NCI-H1417 (cell line): ENCODE data around the gene TUFT1.

ENCODE experiments used
- DNase-seq, 3 experiments: peaks; one replicate each; lab custom pipeline; 2025; lab: John Stamatoyannopoulos, UW

The TUFT1 gene

DNA sequence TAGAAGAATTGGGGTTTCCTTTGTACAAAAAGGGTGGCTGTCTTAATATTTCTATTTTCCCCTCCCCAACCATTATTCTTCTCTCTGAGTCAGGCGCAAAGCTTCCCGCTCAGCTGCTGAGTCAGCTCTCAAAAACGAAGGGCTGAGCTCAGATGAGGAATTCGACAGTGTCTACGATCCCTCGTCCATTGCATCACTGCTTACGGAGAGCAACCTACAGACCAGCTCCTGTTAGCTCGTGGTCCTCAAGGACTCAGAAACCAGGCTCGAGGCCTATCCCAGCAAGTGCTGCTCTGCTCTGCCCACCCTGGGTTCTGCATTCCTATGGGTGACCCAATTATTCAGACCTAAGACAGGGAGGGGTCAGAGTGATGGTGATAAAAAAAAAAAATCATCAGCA, 3.0 kb upstream of the TUFT1 start:
- no peak for DNase-seq

DNA sequence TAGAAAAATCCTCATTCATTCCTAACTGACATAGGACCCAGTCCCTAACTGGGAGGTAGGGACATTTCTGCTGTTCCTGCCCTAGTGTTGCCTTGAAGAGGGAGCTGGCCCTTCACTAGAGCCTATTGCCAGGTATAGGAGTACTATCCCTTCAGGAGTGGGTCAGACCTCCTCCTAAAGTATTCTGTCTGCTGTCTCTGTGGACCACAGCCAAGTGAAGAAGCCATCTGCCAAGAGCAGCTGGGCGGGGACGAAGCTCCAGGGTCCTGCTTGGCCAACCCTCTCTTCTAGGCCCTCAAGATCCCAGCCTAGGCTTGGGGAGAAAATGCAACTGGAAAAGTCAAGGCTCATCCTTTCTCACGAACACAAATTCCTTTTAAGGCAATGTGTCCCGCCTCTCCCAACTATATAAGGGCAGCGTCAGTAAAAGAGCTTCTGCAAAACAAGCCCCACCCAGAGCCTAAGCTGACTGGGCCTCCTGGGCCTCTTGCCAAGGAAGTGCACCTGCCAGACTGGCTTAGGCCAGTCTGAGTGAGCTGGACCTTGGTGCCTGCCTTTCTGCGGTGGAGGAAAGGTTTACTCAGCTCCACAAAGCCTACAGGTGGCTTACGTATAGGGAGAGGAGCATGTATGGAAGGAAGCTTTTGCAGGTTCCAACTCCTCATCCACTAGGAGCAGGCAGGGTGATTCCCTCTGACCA, 638 bp upstream of the TUFT1 start:
- peak; percentile 91 to 100 (median 95) for DNase-seq

DNA sequence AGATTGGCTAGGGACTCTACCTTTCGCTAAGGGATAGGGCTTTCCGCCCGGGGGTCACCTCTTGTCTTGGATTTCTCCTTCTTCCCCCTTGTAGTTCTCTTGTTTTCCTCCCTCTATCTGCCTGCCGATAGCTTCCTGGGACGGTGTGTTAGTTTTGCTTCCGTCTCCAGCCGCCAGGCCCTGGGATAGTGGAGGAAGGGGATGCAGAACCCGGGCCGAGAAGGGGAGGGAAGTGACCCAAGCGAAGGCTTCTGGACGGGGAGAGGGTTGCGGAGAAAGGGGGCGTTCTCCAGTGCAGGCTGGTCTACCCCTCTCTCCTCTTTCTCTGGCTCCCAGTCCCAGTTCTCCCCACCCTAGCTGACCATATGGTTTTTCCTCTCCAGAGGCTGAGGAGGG, 871 bp downstream of the TUFT1 start:
- peak; percentile 48 to 69 (median 52) for DNase-seq

DNA sequence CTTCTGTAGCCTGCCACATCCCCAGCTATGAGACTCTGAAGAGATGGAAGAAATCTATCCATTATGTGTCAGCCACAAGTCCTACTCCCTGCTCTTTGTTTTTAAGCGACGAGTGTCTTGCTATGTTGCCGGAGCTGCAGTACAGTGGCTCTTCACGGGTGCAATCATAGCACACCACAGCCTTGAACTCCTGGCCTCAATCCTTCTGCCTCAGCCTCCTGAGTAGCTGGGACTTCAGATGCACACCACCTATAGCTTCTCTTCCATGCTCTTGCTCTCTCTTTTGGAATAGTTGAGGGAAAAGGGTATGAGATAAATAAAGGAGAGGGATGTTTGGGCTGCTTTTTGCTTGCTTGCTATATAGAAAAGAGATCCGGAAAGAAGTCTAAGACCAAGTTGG, 1.6 kb downstream of the TUFT1 start:
- no peak for DNase-seq

DNA sequence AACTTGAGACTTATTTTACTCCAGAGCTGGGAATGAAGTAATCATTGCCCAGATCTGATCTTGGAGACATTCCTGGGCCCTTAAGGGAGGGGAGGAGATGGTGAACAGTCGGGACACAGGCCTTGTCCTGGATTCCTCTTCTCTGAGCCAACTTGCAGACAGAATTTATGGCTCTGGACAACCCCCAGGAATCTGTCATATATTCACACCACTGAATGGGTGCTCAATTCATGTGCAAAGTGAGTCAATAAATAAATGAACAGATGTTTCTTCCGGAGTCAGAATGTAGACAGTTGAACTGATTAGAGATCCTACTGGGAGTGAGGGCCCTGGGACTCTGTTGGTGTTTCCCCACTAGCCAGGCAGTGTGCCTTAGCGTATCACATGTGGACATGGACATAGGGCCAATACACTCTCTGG, 2.6 kb downstream of the TUFT1 start:
- no peak for DNase-seq

DNA sequence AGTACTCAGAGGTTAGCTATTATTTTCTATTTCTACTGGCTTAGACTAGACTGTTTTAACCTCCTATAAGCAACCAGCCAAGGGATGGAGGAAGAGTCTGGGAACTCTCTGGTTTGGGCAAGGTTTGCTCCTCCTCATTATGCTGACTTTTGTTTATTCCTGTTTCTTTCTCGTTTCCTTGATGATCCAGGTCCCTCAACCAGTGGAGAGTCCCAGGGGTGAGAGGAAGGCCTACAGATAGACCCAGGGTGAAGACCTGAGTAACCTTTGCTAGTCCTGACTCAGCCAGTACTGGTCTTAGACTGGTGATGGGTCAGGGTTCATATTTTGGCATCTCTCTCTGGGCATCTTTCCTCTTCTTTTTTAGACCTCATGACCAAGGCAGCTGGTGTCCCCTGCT, 5.4 kb downstream of the TUFT1 start:
- DNase-seq, result no peak

DNA sequence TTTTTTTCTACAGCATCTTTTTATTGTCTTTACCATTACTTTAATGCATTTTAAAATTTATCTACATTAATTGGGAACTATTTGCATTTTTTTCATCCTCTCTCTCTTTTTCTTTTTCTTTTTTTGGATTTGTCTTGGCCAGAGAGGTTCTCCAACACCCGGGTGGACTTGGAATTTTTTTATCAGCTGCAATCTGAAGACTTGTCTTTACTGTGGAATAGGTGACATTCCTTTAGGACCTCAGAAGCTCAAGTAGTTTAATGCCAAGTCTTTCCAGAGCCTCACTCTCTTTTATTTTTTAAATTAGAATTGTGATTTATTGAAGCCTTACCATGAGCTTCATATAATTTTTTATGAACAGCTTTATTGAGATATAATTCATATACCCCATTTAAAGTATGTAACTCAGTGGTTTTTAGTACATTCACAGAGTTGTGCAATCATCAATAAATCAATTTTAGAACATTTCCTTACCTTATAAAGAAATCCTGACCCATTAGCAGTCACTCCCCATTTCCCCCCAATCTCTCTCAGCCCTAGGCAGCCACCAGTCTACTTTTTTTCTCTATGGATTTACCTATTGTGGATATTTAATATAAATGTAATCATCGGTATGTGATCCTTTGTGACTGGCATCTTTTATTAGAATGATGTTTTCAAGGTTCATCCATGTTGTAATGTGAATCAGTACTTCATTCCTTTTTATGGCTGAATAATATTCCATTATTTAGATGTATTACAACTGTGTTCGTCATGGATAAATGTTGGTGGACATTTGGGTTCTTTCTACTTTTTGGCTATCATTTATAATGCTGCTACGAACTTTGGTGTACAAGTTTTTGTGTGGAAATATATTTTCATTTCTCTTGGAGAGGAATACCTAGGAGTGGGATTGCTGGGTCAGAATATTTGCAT, 6.2 kb downstream of the TUFT1 start:
- DNase-seq, result no peak

DNA sequence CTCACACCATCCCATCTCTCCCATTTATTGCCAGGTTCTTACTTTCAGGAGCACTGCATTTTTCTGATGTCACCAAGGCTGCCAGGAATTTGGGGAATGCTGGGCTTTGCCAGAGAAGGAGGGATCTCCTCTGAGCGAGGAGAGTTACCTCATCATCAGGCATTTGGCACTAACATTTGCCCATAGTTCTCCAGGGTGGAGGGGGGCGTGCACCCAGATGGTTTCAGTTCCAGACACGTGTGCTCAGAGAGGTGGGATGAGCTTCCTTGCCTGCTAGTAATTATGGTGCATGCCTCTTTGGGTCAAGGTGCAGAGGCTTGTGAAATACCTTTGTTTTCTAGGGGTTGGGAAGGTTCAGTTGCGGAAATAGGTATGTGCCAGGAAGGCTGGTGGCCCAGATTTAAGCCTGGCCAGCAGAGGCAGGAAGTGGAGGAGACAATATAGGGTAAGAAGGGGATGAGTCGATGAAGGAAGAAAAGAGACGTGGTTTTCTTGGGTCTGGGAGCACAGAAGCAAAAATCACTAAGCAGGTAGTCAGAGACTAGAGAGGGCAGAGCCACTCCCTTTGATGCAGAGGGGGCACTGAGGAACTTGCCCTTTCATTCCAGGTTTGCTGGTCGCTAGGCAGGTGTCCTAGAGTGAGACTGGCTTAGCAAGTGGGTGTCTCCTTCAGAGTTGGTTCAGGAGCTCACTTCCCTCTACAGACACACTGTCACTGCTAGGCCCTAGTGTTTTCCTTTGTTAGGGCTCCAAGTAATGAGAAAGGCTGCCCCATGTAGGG, 7.2 kb downstream of the TUFT1 start:
- no peak for DNase-seq

DNA sequence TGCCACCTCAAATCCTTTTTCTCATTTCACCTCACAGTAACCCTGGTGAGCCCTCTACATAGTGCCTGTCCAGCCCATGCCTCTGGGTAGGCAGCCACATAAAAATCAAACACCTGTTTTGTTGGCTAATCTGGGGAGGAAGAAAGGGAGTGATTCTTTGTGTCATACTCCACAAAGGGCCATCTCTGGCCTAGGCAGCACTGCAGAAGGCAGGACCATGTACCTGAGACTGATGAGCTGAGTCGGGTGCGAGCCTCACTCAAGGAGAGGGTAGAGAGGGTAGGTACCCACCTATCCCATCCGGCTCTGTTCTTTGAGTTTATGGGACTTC, 7.8 kb downstream of the TUFT1 start:
- no peak for DNase-seq

DNA sequence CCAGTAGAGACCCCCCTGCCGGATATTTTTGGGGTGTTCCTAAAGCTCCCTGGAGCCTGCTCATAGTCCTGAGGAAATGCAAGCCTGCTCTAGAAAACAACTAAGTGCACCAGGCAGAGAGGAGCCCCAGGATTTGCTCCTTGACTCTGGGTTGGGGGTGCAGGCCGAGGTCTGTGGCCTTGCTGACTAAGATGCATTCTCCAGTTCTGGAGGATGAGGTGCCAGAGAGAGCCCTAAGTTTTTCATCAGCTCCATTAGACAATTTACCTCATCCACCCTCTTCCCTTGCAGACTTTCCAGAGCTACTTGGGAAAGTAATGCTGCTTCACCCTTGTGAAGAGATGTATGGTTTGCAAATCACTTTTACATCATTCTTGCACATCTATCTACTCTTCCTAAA, 9.1 kb downstream of the TUFT1 start:
- no peak for DNase-seq

DNA sequence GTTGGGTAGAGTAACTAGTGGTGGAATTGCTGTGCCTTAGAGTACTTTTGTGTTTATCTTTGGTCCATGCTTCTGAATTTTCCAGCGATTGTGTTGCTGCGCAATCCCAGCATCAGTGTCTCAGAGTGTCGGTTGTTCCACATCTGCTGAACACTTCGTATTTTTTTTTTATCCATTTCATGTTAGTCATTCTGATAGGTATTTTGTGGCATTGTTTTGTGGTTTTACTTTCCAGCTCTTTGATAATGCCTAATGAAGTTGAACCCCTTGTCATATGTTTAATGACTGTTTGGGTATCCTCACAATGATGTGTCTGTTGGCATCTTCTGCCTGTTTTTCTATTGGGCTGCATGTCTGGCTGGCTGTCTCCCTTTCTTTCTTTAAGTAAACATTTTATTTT, 13.6 kb downstream of the TUFT1 start:
- no peak for DNase-seq

DNA sequence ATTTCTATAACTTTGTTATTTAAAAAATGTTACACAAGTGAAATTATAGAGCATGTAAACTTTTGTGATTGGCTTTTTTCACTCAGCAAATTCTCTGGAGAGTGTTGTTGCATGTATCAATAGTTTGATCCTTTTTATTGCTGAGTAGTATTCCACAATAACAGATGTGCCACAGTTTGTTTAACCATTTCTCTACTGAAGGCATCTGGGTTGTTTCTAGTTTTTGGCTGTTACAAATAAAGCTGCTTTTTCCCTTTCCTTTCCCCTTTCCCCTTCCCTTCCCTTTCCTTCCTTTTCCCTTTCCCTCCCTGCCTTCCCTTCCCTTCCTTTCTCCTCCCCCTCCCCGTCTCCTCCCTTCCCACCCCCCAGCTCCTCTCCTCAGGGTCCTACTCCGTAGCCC, 15.9 kb downstream of the TUFT1 start:
- DNase-seq, result no peak

DNA sequence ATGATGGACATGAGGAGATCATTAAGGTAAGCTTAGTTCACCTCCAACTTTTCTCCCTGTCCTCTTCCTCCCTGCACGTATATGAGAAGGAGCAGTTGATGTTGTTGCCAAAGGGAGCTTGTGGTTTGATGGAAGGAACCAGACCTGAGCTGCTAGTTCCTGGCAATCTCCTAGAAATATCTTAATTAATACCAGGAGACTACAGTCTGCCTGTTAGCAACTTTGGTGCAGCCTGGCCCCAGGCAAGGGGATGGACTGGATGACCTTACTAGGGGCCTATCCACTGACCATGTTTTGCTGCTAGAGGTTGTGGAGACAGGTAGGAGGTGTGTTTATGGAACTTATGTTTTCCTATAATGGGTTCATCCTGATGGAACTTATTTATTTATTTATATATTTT, 22.6 kb downstream of the TUFT1 start:
- DNase-seq, result no peak

DNA sequence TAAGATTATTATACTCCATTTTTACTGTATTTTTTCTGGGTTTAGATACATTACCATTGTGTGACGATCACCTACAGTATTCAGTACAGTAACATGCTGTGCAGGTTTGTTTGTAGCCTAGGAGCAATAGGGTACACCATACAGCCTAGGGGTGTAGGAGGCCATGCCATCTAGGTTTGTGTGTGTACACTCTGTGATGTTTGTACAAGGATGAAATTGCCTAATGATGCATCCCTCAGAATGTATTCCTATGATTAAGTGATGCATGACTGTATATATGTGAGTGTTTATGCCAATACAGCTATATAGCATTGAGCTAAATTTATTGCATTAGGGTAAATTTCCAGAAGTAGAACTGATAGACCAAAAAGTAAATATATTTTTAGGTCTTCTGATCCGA, 23.3 kb downstream of the TUFT1 start:
- peak in 1 of 3 experiments; percentile 40 for DNase-seq

DNA sequence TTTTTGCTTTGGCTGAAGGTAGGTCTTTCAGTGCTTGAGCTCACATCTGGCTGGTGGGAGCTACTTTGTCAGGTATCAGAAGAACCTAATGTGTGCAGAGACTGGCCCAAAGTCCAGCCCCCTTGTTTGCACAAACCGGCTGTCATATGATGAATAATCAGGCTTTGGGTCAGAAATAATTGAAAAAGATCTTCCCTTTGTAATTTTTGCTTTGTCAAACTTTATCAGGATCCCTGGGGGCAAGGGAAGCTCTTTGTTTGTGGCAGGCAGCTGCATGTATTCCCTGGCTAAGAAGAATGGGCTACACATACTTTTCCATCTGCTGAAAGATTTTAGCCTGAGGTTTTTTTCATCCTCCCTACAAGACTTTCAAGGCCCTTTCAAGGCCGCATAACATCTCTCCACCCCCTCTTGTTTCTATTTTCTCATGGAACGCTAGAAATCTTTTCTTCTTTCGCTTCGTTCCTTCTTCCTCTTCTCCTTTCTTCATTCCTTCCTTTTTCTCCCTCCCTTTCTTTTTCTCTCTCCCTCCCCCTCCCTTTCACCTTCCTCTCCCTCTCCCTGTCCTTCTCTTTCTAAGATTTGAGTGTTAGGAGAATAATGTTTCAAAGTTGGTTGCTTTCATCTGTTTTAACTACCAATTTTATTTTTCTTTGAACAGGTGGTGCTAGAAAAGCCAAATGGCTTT, 25.5 kb downstream of the TUFT1 start:
- DNase-seq, result no peak

DNA sequence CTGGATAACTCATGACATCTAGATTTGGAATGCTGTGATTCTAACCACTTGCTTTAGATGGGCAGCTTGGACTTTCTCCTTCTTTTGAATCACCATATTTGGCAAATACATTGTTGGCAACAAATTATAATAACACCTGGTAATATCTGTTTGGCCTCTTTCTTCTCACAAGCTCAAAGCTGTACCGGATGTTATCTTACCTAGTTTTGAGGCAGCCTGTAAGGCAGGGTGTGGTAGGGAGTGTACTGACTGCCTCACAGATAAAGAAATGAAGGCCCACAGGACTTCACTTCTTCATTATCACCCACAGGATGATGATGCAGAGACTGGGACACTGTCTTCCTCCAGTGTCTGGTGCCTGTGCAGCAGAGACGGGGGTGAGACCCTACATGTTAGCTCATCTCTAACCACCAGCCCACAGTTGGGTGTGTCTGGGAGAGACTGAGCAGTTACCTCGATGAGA, 28.5 kb downstream of the TUFT1 start:
- DNase-seq, result no peak

DNA sequence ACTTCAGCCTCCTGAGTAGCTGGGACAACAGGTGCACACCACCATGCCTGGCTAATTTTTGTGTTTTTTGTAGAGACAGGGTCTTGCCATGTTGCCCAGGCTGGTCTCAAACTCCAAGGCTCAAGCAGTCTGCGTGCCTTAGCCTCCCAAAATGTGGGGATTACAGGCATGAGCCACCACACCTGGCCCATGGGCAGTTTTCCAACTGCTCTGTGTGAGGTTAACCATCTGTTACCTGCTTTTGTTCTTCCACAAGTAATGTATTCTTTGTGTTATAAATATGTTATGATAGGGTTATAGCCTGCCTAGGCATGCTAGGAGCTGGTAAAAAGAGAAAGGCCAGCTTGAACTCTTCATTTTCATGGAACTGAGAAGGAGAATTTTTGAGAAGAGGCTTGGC, 30.7 kb downstream of the TUFT1 start:
- peak in 1 of 3 experiments; percentile 14 for DNase-seq

DNA sequence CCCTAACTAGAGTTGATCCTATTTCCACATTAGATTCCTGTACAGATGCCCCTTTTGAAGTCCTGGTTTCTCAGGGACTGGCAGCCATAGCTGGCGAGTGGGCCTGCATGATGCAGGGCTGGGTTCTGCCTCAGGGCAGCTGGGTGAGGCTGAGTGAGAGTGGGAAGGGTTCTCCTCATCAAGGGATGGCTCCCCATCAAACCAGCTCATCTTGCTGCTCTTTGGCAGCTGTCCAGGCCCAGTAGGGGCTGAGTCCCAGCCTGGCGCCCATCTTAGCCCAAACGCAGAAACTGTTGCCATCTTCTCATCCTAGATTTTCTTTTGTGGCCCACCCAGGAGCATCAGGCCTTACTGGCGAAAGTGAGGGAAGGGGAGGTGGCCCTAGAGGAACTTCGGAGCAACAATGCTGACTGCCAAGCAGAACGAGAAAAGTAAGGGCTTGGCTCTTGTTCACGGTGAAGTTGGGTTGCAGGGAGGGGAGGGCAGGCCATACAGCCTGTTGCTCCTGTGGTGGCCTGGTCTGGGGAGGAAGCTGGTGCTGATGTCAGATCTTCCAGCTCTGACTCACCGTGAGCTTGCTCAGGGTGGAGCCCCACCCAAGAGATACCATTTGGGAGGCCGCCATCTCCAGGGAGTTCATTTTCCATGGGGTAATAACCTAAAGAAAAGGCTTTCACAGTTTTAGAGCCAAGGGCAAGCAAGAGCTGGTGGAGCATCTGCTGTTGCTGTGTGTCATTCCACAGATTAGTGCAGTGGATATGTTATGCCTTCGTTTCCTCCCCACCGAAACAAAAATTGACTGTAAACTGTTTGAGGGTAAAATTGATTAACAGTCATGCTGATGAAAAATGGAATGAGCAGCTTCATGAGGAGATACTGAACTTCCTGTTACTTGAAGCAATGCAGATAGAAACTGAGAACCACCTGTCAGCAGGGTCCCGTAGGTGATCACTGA, 34.7 kb downstream of the TUFT1 start:
- DNase-seq, result no peak

DNA sequence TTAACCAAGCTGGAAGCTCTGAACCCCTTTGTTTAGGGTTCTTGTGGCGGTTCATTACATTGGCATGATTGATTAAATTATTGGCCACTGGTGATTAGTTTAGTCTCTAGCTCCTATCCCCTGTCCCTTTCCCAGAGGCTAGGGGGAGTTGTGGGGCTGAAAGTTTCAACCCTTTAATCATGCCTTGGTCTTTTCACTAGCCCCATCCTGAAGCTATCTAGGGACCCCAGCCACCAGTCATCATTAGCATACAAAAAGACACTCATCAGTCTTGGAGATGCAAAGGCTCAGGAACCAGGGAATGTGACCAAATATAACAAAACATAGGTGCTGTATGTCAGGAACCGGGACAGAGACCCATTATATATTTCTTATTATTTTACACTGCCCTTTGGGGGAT, 37.1 kb downstream of the TUFT1 start:
- no peak for DNase-seq

DNA sequence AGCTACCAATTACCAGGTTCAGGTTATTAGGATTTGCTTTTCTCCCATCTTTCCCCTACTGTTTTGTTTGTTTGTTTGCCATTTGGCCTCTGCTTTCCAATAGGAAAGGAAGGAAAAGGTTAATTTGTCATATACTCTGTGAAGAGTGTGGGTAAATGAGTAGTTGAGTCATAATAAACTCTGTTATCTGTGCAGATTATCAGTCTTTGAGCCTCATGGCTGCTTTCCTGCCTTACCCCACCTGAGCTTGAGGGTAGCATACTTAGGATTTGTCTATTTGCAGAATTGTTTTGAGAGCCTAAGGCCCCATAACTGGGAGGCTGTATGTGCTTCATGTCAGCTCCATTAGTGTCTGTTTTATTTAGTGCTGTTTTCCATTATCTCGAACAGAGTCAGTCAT, 38.8 kb downstream of the TUFT1 start:
- no peak for DNase-seq
